EH (cell line): Measurements from ENCODE around the gene RAPGEFL1.
A peak's percentile ranks its signal among the peaks of the same experiment; 100 is the strongest.
"Not testable (repeated sequence)": the region's sequence is repeated elsewhere in the genome, so short reads cannot be mapped to it uniquely, and the experiment has no call there.

Source experiments
- DNase-seq: peaks from one replicate; pipeline ENCODE4 v3.0.0-alpha.2; 2015; ENCODE audit warnings: low read depth

Gene RAPGEFL1

GRCh38 chr17:40209404-40210093, 32.3 kb downstream of the RAPGEFL1 start:
- peak; percentile 95 for DNase-seq

- not testable (repeated sequence) for DNase-seq
Measured at GRCh38 chr17:40213914-40214313, 36.6 kb downstream of the RAPGEFL1 start.

- no peak for DNase-seq
Measured at GRCh38 chr17:40218006-40218739, 40.9 kb downstream of the RAPGEFL1 start.

GRCh38 chr17:40218740-40219593, 41.7 kb downstream of the RAPGEFL1 start, which contains the start of gene WIPF2:
Gene WIPF2 (plus strand): TSS chr17:40219304. CDS start chr17:40256460, 37,156 bp downstream.
- DNase-seq = peak; percentile 97

GRCh38 chr17:40219594-40220338, 42.5 kb downstream of the RAPGEFL1 start:
- DNase-seq = peak; percentile 63

- DNase-seq = peak; percentile 54
Measured at GRCh38 chr17:40224718-40225550, 47.7 kb downstream of the RAPGEFL1 start.

GRCh38 chr17:40229146-40229545, 51.9 kb downstream of the RAPGEFL1 start:
- not testable (repeated sequence) for DNase-seq

- DNase-seq = no peak
Measured at GRCh38 chr17:40230670-40231069, 53.4 kb downstream of the RAPGEFL1 start.

GRCh38 chr17:40231928-40232327, 54.7 kb downstream of the RAPGEFL1 start:
- DNase-seq = not testable (repeated sequence)

- no peak for DNase-seq
Measured at GRCh38 chr17:40241252-40241834, 64.1 kb downstream of the RAPGEFL1 start.

GRCh38 chr17:40242774-40243173, 65.5 kb downstream of the RAPGEFL1 start:
- peak; percentile 66 for DNase-seq

- peak; percentile 43 for DNase-seq
Measured at GRCh38 chr17:40243761-40244160, 66.5 kb downstream of the RAPGEFL1 start.

- no peak for DNase-seq
Measured at GRCh38 chr17:40244255-40244654, 67.0 kb downstream of the RAPGEFL1 start.
